HG03095 (cell line): Measurements from ENCODE around the gene LIN28A.

ENCODE experiments used
- ATAC-seq: cut with Tn5 transposase; IDR thresholded peaks from one replicate; pipeline ENCODE4 v1.9.1; 2021; ENCODE audit warnings: moderate library complexity; ENCODE audit not compliant: unreplicated experiment

LIN28A gene

GRCh38 chr1:26477446-26478152 lies 67.0 kb downstream of the LIN28A start:
- no peak for ATAC-seq

- ATAC-seq, result no peak
These were observed 67.5 kb downstream of the LIN28A start for GRCh38 chr1:26478159-26478558.

- no peak for ATAC-seq
These were observed 68.4 kb downstream of the LIN28A start for GRCh38 chr1:26478988-26479387.
